ENCODE data around the gene EP300. TPM values are rescaled to one million over a fixed set of nuclear protein-coding genes. Genes with fewer than 3 reads are reported as not detected.
"Not testable (repeated sequence)": the region's sequence is repeated elsewhere in the genome, so short reads cannot be mapped to it uniquely, and the experiment has no call there.

The EP300 gene
- total RNA-seq, 1 experiment from 2014 or later = 11.0 TPM

- H3K36me3 ChIP-seq = peaks cover 61% of the 10 kb centered on the region
These were observed 86.1 kb downstream of the EP300 start for GRCh38 chr22:41178425-41178975.

DNA sequence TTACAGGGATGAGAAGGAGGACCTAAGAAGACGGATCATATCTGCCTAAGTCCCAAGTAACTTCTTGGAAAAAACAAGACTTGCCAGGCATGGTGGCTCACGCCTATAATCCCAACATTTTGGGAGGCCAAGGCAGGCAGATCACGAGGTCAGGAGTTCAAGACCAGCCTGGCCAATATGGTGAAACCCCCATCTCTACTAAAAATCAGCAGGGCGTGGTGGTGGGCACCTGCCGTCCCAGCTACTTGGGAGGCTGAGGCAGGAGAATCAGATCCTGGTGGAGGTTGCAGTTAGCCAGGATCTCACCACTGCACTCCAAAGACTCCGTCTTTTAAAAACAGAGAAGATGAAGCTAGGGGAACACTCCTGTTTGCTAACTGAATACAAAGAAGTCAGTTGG is 88.0 kb downstream of the EP300 start:
- H3K36me3 ChIP-seq = peaks cover 45% of the 10 kb centered on the region
- H3K9me3 ChIP-seq, DNase-seq, H3K27me3 ChIP-seq, H3K4me3 ChIP-seq: not testable (repeated sequence)

More at GRCh38 chr22:41178425-41178975, 86.1 kb downstream of the EP300 start:
- no peak overlapping the region for H3K4me3 ChIP-seq
- peak; percentile 20 for DNase-seq
- H3K9me3 ChIP-seq = no peaks in the 10 kb centered on the region
- no peaks in the 10 kb centered on the region for H3K27me3 ChIP-seq

DNA sequence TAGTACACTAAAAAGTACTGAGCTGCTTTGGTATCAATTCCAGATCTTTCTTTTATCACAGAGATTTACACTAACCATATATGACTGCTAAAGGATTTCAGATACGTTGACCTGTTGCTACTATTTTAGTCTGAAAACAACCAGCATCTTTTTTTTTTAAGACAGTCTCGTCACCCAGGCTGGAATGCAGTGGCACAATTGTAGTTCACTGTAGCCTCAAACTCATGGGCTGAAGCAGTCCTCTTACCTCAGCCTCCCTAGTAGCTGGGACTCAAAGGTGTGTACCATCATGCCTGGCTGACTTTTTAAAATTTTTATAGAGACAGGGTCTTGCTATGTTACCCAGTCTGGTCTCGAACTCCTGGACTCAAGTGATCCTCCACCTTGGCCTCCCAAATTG is 88.5 kb downstream of the EP300 start:
- no peak overlapping the region for H3K4me3 ChIP-seq
- H3K9me3 ChIP-seq = no peaks in the 10 kb centered on the region
- DNase-seq = no peak
- H3K27me3 ChIP-seq = no peaks in the 10 kb centered on the region
- peaks cover 40% of the 10 kb centered on the region for H3K36me3 ChIP-seq

DNA sequence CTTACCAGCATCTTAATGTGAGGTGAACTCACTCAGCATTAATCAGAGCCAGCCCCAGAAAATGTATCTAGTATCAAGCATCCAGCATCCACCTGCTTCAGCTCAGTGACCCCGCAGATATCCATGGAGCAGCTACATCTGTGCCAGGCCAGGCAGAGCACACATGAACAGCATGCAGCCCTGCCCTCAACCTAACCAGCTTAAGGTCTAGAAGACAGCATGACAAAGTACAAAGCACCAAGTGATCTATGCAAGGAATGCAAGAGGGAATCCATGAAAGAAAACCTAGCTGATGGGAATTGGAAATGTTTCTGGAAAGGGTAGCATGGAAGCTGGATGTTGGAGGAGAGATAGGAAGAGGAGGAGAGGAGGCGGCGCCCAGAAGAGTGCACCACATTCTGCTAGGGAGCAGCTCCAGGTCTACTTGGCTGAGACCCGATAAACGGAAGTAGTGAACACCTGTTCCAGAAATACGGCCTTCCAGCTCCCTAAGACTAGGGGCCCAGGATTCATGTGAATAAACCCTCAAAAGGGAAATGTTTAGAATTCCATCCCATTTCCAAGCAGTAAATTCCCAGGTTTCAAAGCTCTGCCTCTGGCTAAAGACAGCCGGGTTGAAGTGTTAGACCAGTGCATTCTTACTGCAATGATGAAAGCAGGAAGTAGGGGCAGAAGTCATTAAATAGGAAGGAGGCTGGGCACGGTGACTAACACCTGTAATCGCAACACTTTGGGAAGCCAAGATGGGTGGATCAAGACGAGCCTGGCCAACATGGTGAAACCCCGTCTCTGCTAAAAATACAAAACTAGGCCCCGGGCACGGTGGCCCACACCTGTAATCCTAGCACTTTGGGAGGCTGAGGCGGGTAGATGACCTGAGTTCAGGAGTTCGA is 89.2 kb downstream of the EP300 start:
- Histone ChIP-seq H3K9me3 (no peaks in the 10 kb centered on the region), H3K36me3 (peaks cover 36% of the 10 kb centered on the region), H3K4me3 (no peak overlapping the region), H3K27me3 (no peaks in the 10 kb centered on the region)
- DNase-seq = peak; percentile 80

DNA sequence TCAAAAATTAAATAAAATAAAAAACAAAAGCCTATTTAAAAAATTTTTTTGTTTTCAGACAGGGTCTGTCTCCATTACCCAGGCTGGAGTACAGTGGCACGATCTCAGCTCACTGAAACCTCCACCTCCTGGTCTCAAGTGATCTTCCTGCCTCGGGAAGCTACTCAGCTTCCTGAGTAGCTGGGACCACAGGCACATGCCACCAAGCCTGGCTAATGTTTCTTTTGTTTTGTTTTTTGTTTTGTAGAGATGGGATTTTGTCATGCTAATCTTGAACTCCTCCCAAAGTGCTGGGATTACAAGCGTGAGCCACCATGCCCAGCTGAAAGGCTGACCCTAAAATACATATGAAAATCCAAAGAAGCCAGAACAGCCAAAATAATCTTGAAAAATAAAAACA is 92.3 kb downstream of the EP300 start:
- no peak overlapping the region for H3K4me3 ChIP-seq
- H3K27me3 ChIP-seq = no peaks in the 10 kb centered on the region
- no peak for DNase-seq
- peaks cover 10% of the 10 kb centered on the region for H3K36me3 ChIP-seq
- H3K9me3 ChIP-seq = no peaks in the 10 kb centered on the region

DNA sequence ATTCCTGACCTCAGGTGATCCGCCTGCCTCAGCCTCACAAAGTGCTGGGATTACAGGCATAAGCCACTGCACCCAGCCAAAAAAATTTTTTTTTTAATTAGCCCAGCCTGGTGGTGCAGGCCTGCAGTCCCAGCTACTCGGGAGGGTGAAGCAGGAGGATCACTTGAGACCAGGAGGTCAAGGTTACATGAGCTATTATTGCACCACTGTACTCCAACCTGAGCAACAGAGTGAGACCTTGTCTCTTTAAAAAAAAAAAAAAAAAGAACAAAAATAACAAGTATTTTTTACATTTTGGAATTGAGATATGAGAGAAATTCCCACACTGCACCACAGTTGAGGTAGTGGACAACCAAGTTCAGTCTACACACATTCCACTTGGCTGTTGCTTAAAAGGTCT is 99.1 kb downstream of the EP300 start:
- no peak overlapping the region for H3K4me3 ChIP-seq
- no peaks in the 10 kb centered on the region for H3K36me3 ChIP-seq
- H3K27me3 ChIP-seq = no peaks in the 10 kb centered on the region
- H3K9me3 ChIP-seq = no peaks in the 10 kb centered on the region
- no peak for DNase-seq

DNA sequence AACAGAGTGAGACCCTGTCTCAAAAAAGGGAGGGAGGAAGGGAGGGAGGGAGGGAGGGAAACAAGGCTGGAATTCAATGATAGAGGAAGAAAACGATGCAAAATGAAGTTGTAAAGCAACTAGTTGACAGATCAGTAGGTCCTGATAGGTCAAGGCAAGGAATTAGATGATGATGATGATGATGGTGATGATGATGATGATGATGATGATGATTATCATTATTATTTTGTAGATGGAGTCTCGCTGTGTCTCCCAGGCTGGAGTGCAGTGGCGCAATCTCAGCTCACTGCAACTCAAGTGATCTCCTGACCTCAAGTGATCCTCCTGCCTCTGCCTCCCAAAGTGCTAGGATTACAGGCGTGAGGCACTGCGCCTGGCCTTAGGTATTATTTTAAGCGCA is 101.4 kb downstream of the EP300 start:
- no peaks in the 10 kb centered on the region for H3K36me3 ChIP-seq
- H3K4me3 ChIP-seq = no peak overlapping the region
- H3K27me3 ChIP-seq = no peaks in the 10 kb centered on the region
- DNase-seq = no peak
- no peaks in the 10 kb centered on the region for H3K9me3 ChIP-seq

DNA sequence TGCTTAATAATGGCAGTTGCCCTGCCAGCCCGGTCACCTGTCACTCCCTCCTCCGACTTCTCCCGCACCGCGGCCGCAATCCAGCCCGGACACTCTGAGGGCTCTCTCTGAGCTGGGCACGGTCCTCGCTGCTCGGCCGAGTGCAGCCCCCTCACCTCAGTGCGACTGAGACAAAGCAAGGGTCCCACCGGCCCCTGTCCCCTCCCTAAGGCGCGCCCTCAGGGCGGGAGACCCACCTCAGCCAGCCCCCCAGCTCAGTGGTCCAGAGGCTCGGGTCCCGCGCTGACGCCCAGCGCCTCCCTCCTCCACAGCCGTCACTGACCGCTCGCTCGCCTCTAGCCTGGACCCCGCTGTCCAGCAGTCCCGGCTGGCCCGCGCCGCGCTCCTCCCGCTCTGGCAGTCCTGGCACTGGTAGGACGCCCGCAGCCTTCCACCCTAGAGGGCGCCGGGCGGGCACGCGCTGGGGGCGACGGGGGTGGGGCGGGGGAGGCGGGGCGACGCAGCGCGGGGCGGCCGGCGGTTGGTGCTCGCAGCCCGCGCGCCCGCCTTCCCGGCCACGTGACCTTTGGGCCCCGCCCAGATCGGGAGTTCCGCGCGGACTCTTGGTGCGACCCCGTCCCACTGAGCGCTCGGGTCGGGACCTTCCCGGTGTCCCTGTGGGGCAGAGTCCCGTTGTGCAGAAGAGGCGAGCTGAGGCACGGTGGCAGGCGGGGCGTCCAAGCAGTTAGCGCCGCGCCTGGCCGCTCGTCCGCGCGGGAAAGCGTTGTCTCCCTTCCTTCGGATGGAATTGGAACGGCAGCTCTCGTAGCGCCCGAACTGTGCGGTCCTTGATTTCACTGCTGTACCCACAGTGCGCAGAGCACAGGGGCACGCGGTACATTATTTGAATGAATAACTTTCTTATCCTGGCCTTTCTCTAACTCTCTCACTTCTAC is 104.9 kb downstream of the EP300 start:
- no peaks in the 10 kb centered on the region for H3K36me3 ChIP-seq
- peak overlapping the region; percentile 78 for H3K4me3 ChIP-seq
- H3K9me3 ChIP-seq = no peaks in the 10 kb centered on the region
- no peaks in the 10 kb centered on the region for H3K27me3 ChIP-seq
- DNase-seq = peak; percentile 80

DNA sequence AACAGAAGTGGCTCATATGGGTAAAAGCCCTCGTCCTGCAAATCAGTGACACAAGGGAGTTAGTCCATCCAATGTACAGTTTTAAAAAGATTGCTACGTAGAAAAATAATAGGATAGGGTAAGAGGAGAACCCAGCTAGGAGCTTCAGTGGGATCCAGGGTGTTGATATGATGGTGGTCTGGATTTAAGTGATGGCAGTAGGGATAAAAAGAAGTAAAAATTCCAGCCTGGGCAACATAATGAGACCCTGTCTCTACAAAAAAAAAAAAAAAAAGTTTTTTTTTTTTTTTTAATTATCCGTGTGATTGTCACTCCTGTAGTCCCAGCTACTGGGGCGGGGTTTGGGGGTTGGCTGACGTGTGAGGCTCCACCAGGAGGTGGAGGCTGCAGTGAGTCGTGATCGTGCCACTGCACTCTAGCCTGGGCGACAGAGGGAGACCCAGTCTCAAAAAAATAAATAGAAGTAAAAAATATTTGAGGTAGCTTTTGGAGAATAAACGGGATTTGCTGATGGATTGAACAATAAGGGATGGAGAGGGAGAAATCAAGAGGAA is 105.7 kb downstream of the EP300 start:
- H3K4me3 ChIP-seq = peak overlapping the region; percentile 78
- no peaks in the 10 kb centered on the region for H3K27me3 ChIP-seq
- DNase-seq = peak; percentile 20
- no peaks in the 10 kb centered on the region for H3K9me3 ChIP-seq
- H3K36me3 ChIP-seq = no peaks in the 10 kb centered on the region

DNA sequence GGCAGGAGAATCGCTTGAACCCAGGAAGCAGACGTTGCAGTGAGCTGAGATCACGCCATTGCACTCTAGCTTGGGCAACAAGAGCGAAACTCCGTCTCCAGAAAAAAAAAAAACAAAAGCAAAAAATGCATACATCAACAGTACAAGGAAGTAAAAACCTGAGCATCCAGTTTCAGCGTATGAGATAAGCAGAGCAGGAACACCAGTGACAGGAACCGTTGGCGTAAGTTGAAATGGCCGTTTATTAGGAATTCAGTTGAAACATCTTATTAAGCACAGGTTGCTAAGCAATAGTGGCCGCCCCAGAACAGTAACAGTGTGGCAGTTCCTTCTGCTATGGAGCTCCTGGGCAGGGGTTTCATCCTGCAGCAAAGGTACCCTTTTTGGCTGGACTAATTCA is 108.7 kb downstream of the EP300 start:
- Histone ChIP-seq H3K9me3 (no peaks in the 10 kb centered on the region), H3K36me3 (peaks cover 2% of the 10 kb centered on the region; the same call in 1 of the 2 replicates), H3K27me3 (no peaks in the 10 kb centered on the region), H3K4me3 (no peak overlapping the region)
- no peak for DNase-seq

DNA sequence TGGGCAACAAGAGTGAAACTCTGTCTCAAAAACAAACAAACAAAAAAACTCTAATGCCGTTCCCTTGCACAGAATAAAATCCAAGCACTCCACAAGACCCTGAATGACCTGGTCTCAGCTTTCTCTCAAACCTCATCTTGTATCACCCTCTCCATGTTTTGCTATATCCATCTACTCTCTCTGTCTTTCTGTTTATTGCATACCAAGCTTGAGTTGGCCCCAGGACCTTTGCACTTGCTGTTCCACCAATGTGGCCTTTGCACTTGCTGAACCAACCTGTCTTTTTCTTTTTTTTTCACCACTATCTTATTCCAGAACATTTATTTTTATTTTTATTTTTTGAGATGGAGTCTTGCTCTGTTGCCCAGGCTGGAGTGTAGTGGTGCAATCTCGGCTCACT is 110.7 kb downstream of the EP300 start:
- DNase-seq = no peak
- H3K9me3 ChIP-seq = no peaks in the 10 kb centered on the region

GRCh38 chr22:41204066-41204465 is 111.7 kb downstream of the EP300 start:
- DNase-seq = no peak
- Histone ChIP-seq H3K9me3 (no peaks in the 10 kb centered on the region), H3K4me3 (no peak overlapping the region), H3K36me3 (peaks cover 10% of the 10 kb centered on the region), H3K27me3 (no peaks in the 10 kb centered on the region)

More for the DNA sequence above, 110.7 kb downstream of the EP300 start:
- Histone ChIP-seq H3K27me3 (no peaks in the 10 kb centered on the region), H3K4me3 (no peak overlapping the region), H3K36me3 (peaks cover 7% of the 10 kb centered on the region; the same call in 1 of the 2 replicates)

DNA sequence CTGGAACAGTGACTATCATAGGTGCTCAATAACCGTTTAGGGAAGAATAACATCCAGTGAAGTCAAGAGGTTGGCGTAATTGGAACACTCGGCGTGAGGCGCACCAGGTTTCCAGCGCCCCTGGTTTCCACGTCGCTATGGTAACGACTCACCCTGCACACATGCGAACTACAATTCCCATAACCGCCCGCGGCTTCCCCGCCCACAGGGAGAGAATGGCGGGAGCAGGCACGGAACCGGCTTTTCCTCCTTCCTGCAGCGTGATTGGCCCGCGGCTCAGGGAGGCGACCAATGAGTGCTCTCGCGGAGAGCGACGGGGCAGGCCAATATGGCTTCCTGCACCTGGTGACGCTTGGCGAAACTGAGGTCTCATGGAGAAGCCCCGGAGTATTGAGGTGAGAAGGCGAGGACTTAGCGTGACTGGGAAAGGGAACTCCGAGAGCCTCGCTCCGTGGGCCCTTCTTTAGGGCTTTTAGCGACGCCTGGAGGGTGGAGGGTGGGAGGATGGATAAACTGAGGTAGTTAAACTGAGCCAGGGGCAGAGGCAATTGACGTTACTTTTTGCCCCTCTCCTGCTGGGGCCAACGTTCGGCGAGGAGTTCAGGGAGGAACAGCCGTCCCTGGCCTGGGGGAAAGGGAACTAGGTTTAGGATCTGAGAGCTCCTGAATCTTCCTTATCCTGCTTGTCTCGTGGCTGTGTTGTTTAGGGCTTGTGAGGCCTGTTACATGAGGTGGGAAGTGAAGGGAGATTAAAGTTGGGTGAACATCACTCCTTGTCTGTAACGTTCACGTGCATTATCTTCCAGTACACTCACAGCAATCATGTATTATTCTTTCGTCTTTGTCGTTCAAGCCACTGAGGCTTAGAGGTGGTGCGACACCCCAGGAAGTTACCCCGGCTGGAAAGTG is 112.9 kb downstream of the EP300 start, which contains the start of gene L3MBTL2:
L3MBTL2 (plus strand) TSS at position 321 of the 909 bp plus-strand sequence; CDS start at position 372, 51 bp downstream.
- Histone ChIP-seq H3K9me3 (no peaks in the 10 kb centered on the region), H3K4me3 (peak within 1 kb of the TSS; percentile 81), H3K27me3 (no peaks in the 10 kb centered on the region), H3K36me3 (peaks cover 10% of the 10 kb centered on the region)
- DNase-seq = peak; percentile 97

- DNase-seq = no peak
- no peak overlapping the region for H3K4me3 ChIP-seq
- no peaks in the 10 kb centered on the region for H3K27me3 ChIP-seq
- no peaks in the 10 kb centered on the region for H3K9me3 ChIP-seq
- H3K36me3 ChIP-seq = peaks cover 15% of the 10 kb centered on the region
These were observed 114.3 kb downstream of the EP300 start for GRCh38 chr22:41206719-41207118.

DNA sequence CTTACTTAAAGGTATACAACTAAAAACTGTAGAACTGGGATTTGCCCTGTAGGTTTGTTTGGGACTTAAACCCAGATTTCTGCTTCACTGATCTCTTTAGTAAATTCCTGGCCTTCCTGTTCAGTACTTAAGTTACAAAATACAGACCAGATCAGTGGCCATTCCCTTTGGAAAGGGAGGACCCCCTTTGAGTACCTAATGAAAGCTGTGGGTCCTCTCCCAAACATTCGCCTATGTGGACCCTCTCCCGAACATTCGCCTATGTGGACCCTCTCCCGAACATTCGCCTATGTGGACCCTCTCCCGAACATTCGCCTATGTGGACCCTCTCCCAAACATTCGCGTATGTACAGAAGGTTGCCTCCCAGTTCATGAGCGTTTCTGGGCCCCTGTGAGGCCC is 123.0 kb downstream of the EP300 start:
- Histone ChIP-seq H3K36me3 (peaks cover 48% of the 10 kb centered on the region), H3K4me3 (no peak overlapping the region), H3K27me3 (no peaks in the 10 kb centered on the region), H3K9me3 (no peaks in the 10 kb centered on the region)
- DNase-seq = no peak

DNA sequence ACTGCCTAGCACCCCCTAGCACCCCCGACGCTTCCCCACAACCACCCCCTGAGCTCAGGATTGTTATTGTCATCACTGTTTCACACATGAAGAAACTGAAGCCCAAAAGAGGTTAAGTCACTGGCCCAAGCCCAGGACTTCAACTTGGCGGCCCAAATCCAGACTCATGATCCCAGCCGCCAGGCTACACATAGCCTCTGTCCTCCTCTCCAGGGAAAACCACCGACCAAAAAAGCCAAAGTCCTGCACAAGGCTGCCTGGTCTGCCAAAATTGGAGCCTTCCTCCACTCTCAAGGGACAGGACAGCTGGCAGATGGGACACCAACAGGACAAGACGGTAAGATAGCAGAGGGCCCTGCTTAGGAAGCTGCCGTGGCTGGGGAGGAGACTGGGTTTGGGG is 123.5 kb downstream of the EP300 start:
- DNase-seq = no peak
- H3K9me3 ChIP-seq = no peaks in the 10 kb centered on the region

More for the DNA sequence above, 123.5 kb downstream of the EP300 start:
- Histone ChIP-seq H3K4me3 (no peak overlapping the region), H3K36me3 (peaks cover 45% of the 10 kb centered on the region), H3K27me3 (no peaks in the 10 kb centered on the region)

Data from MG63 (cell line).